HG03378 (cell line): ENCODE results near the gene IPO13.
A peak's percentile ranks its signal among the peaks of the same experiment; 100 is the strongest.

Experiments used
- ATAC-seq: cut with Tn5 transposase; IDR thresholded peaks from one replicate; pipeline ENCODE4 v1.9.1; 2021; ENCODE audit warnings: mild to moderate bottlenecking, moderate library complexity; ENCODE audit not compliant: unreplicated experiment

Gene IPO13

DNA sequence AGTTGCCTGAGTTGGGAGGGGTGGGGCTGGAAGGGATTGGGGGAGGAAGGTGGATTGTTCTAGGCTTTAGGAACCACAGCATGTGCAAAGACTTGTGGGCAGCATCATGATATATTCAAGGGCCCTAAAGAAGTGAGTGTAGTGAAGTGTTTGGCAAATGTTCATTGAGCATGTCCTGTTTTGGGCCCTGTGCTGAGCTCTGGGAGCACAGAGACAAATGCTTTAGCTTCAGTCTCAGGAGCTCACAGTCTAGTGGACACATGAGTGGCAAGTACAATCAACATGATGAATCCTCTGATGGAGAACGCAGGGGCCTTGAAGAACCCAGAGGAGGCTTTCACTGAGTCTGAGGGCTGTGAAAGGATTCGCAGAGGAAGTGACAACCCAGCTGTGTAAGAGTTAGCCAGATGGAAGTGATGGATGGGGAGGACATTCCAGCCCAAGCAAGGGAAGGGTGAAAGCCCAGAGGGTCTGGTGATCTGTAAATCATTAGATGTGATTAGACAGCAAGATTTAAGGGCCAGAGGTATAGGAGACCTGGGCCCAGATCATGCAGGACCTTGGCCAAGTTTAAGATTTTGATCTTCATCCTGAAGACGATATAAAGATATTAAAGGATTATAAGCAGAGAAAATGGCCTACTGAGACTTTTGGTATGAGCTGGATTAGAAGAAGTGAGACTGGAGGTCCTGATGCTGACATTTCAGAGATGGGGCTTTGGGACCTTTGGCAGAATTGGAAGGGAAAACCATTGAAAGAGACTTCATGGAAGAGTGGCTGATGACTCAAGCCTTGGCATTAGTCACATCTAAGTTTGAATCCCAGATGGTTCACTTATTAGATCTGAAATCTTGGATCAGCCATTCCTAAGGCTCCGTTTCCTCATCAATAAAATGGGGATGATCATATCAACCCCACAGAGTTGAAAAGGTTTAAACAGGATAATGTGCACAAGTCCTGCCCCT lies 4.6 kb downstream of the IPO13 start:
- ATAC-seq, result no peak

DNA sequence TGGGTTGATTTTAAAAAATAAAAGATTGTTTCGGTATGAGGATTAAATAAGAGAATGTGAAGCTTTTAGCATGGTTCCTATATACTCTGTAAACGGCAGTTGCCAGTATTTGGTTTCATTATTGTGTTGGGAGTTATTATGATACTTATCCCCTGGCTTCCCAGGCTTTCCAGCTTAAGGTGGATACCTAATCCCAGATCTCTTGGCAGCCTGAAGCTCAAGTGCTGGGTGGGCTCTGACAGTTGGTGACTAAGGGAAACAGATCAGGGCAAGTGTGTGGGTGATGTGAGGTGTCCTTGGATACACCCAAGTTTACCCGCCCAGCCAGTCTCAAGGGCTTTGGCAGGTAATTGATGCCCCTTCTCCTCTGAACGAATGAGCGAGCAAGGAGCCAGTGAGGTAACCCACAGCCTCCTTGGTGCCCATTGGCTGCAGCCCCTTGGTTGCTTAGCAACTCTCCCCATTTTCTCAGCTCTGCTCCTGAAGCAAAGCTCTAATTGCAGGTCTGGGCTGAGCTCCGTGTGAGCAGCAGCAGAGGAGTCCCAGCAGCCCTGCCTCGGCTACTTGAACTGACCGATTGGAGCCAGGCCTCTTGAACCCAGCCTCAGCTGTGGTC lies 6.1 kb downstream of the IPO13 start:
- ATAC-seq, result no peak

DNA sequence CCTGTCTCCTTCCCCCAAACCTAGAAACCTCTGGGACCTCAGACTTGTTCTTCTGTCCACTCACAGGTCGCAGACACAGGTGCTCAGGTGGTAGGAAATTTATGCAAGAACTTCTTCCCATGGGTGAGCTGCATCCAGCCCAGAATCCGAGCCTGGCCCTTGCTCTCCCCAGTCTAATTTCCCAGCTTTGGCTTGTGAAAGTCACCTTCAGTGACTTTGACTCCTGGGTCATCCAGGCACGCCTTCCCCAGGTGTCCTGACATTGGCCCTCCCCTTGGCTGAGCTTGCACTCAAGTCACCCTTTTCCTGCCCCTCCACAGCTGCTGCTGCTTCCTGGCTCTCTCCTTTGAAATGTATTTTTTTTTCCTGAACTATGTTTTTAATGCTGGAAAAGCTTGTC lies 6.6 kb downstream of the IPO13 start:
- ATAC-seq, result no peak

DNA sequence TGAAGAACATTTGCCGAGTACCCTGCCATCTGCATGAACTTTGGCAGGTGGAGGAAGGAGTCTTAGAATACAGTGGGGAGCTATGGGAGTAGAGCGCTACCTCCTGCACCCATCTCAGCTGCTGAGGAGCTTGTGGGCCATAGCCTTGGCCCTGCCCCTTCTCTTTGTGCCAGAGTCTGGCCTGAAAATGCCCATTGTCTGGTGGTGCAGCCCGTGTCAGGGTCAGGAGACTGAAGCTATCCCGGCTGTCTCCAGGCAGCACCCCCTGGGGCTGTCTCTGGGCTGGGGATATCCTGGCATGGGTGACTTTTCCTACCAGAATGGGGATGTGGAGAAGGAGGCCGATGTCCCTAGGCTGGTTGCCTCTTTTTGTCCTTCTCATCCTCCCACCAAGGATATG lies 7.3 kb downstream of the IPO13 start:
- ATAC-seq, result no peak

- no peak for ATAC-seq
Measured at GRCh38 chr1:43956234-43956633, 9.5 kb downstream of the IPO13 start.

- no peak for ATAC-seq
Measured at GRCh38 chr1:43957407-43958040, 10.8 kb downstream of the IPO13 start.

DNA sequence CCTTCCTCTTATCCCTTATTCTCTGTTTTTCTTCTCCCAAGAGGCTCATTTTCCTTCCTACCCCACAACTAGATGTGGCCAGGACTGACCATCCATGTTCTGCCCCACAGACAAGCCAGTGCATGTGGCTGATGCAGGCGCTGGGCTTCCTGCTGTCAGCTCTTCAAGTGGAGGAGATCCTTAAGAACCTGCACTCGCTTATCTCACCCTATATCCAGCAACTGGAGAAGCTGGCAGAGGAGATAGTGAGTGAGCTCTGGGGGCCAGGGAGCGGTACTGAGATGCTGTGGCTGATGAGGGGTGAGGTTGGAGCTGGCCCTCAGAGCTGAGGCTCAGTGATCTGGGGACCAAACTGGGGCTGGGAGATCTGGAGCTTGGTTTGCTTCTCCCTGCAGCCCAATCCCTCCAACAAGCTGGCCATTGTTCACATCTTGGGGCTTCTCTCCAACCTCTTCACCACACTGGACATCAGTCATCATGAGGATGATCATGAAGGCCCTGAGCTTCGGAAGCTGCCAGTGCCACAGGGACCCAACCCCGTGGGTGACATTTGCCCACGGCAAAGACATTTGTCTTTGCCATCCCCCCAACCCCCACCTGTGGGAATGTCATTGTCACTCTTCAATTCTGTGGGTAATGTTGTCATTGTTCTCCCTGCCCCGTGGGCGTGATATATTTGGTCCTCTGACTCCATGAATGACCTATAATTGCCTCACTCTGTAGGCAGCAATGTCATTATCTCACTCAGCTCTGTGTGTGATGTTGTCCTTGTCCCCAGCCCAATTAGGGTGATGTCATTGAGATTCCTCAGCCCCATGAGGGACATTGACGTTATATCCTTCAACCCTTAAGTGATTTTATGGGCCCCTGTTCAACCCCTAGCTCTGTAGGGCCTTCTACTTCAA lies 11.9 kb downstream of the IPO13 start:
- ATAC-seq, result no peak

GRCh38 chr1:43960798-43961197 lies 14.0 kb downstream of the IPO13 start:
- ATAC-seq, result no peak

- no peak for ATAC-seq
Measured at GRCh38 chr1:43961692-43962091, 14.9 kb downstream of the IPO13 start.

DNA sequence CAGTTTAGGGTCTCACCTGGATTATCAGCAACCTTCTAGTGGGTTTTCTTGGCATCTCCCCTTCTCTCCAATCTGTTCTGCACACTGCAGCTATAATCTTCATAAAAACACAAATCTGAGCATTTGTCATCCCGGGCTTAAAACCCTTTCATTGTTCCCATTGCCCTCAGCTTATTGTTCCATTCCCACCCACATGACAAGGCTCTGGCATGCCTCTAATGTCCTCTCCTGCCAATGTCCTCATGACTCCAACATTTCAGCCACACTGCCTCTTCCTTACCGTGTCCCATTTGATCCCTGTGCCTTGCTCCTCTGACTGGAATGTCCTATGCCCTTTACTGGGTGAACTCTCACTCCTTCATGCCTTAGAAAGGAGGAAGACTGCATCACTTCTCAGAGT lies 15.6 kb downstream of the IPO13 start:
- no peak for ATAC-seq

DNA sequence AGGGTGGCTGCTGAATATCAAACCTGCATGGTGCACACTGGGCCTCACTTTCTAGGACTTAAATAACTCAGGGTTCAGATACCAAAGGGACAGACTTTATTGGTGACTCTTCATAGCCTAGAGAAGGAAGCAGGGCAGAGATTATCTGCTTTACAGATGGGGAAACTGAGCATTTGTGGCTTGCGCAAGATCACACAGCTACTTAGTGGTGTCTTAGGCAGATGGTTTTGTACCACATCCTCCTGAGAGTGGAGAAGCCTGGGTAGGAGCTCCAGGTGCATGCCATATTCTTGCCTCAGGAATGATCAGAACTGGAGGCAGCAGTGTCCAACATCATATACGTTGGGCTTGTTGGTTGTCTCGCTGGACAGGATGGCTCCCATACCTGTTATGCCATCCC lies 16.3 kb downstream of the IPO13 start:
- ATAC-seq, result no peak

DNA sequence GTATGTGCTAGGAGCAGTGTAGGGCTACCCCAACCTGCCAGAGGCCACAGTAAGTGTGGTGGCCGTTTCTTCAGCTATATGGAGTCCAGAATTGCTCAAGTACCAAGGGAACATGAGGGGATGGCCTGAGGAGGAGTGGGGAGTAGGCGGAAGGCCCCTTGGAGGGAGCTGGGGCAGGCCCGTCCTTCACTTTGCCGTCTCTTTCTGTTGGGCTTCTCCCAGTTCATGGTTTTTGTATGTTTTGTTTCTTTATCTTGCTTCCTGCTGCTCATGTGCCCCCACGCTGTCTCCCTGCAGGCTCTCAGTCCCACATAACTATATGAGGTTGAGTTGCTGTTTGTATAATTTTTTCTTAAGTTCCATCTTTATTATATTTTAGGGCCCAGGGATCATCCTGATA lies 17.1 kb downstream of the IPO13 start:
- ATAC-seq, result no peak

DNA sequence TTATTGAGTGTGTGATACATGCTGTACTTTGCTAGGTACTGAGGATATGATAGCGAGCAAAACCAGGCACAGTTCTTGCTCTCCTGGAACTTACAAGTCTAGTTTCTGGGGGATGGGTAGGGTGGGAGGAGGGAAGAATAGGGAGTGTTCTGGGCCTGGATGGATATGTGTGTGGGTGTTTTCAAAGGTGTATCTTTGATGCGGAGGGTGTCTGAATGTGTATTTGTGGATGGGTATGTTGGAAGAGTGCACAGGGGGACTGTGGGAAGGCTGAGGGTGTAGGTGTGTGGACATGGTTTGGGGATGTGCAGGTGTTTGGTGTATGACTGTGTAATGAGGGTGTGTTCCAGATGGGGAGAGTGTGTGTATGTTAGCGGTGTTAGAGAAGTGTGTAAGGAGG lies 18.6 kb downstream of the IPO13 start:
- no peak for ATAC-seq

GRCh38 chr1:43968348-43968948 lies 21.7 kb downstream of the IPO13 start:
- no peak for ATAC-seq

- no peak for ATAC-seq
Measured at GRCh38 chr1:43969416-43969745, 22.6 kb downstream of the IPO13 start.

DNA sequence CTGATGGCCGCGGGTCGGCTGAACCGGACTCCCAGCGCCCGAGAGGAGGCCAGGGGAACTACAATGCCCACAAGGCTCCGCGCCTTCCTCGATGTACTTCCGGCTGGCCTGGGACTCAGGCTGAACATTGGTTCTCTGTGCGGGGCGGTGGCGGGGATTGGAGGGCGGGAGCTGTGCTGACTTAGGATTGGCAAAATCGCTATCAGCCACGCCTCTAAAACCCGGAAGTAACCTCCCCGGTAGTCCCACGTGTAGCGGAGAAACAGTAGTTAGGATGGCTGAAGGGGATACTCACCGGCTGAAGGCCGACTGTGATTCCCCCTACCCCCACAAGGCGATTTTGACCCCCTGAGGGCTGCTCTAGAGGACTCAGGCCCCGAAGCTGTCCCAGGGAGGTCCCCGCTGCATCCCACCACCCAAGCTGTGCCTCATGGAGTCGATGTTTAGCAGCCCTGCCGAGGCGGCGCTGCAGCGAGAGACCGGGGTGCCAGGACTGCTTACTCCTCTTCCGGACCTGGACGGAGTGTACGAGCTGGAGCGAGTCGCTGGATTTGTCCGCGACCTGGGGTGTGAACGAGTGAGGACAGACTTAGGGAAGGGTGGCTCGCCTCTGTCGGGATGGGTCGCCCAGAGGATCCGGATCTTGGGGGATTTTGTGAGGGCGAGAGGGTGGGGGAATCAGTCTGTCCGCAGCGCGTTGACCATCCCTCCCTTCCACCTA lies 23.2 kb downstream of the IPO13 start, which contains the start of gene DPH2:
Gene DPH2, plus strand, starts transcription at position 265 of the 721 bp plus-strand sequence. Its CDS starts 166 bp downstream, at position 431.
- ATAC-seq, result peak; percentile 68

- no peak for ATAC-seq
Measured at GRCh38 chr1:43970502-43970901, 23.8 kb downstream of the IPO13 start.

- no peak for ATAC-seq
Measured at GRCh38 chr1:43970911-43971310, 24.2 kb downstream of the IPO13 start.

DNA sequence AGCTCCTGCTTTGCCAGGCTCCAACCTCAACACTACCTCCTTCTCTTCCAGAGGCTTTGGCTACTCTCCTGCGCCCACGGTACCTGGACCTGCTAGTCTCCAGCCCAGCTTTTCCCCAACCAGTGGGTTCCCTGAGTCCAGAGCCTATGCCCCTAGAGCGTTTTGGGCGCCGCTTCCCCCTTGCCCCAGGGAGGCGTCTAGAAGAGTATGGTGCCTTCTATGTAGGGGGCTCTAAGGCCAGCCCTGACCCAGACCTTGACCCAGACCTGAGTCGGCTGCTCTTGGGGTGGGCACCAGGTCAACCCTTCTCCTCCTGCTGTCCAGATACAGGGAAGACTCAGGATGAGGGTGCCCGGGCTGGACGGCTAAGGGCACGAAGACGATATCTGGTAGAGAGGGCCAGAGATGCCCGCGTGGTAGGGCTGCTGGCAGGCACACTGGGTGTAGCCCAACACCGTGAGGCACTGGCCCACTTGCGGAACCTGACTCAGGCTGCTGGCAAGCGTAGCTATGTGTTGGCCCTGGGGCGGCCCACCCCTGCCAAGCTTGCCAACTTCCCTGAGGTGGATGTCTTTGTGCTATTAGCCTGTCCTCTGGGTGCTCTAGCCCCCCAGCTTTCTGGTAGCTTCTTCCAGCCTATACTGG lies 24.7 kb downstream of the IPO13 start:
- no peak for ATAC-seq
